HuH-7.5 (cell line): ENCODE data around the gene PSD.
A peak's percentile ranks its signal among the peaks of the same experiment; 100 is the strongest.
"Not testable (repeated sequence)": the region's sequence is repeated elsewhere in the genome, so short reads cannot be mapped to it uniquely, and the experiment has no call there.

Source experiments
- DNase-seq: peaks from one replicate; pipeline ENCODE4 v3.0.0; 2011; ENCODE audit warnings: low spot score

The PSD gene

DNA sequence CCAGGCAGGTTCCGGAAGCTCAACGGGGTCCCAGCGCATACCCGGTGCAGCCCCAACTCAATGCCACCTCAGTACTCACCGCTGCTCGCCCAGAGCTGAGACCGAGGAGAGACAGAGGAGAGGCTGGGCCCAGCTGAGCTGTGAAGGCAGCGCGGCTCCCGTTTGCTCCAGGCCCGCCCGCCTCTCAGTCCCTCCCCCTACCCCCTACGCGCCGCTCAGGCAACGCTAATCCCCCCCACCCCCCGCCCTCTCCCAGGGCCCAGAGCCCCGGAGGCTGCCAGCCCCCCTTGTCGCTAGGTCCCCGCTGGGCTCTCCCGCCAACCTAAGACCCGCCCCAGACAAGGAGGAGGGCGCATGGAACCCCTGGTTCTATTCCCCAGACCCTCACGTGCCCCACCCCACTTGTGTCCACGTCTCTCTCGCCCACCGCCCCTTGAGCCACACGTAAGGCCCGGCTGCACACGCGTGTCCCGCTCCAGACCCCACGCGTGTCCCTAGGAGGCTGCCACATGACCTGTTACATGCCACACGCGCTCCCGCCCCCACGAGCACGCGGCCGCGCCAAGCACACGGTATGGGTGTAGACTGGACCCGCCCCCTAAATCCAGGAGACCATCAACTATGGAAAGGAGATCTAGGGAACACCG, at the start of gene PSD:
Gene PSD (minus strand): TSS at position 164 of the 647 bp plus-strand sequence. CDS start 1,747 bp downstream, outside the sequence.
- peak; percentile 48 for DNase-seq

- DNase-seq: no peak
These were observed 49.4 kb upstream of the PSD start for GRCh38 chr10:102467971-102468438.

- DNase-seq: no peak
These were observed 48.7 kb upstream of the PSD start for GRCh38 chr10:102467318-102467717.

DNA sequence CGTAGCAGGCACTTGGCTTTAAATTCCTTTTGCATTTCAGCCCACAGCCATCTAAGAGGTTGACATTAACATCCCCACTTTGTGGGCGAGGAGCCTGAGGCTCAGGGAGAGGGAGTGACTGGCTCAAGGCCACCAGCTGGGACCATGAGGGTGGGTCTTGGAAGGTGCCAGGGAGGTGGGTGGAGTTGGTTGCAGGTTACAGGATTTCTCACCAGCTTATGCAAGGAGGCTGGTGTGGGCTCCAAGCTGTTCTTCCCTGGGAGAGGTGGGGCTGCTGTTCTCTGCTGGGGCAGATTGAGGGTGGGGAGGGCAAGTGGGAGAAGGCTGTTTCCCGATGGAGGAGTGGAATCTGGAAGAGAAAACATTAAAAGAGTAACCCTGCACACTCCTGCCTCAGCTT, 46.9 kb upstream of the PSD start:
- no peak for DNase-seq

- no peak for DNase-seq
These were observed 45.4 kb upstream of the PSD start for GRCh38 chr10:102463983-102464382.

DNA sequence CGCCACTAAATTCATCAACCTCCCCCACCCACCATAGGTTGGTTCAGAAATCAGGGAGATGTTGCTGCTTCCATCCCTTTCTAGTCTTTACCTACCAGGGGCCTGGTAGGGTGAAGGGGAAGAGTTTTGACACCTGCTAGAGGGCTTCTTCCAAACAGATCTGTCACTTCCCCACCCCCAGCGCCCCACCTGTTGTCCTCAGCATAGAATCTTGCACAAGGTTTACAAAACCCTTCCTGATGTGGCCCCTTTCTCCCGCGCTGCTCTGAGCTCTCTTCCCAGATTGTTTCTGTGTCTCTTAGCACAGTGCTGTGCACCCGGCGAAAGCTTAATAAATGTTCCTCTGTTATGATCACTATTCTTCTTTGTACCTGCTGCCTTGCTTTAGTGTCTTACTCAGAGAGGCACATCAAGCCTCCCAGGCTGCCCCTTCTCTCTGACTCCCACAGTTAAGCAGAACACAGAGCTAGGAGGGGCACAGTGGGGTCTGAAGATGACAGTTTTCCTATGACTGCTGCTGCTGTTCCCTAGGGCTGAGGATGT, 44.0 kb upstream of the PSD start:
- no peak for DNase-seq

- DNase-seq: peak; percentile 97
These were observed 42.8 kb upstream of the PSD start for GRCh38 chr10:102461187-102462054.

GRCh38 chr10:102460836-102461186, 42.2 kb upstream of the PSD start:
- no peak for DNase-seq

GRCh38 chr10:102458656-102459055, 40.1 kb upstream of the PSD start:
- no peak for DNase-seq

- DNase-seq: no peak
These were observed 39.1 kb upstream of the PSD start for GRCh38 chr10:102457591-102458150.

GRCh38 chr10:102455893-102456471, 37.4 kb upstream of the PSD start:
- DNase-seq: no peak

DNA sequence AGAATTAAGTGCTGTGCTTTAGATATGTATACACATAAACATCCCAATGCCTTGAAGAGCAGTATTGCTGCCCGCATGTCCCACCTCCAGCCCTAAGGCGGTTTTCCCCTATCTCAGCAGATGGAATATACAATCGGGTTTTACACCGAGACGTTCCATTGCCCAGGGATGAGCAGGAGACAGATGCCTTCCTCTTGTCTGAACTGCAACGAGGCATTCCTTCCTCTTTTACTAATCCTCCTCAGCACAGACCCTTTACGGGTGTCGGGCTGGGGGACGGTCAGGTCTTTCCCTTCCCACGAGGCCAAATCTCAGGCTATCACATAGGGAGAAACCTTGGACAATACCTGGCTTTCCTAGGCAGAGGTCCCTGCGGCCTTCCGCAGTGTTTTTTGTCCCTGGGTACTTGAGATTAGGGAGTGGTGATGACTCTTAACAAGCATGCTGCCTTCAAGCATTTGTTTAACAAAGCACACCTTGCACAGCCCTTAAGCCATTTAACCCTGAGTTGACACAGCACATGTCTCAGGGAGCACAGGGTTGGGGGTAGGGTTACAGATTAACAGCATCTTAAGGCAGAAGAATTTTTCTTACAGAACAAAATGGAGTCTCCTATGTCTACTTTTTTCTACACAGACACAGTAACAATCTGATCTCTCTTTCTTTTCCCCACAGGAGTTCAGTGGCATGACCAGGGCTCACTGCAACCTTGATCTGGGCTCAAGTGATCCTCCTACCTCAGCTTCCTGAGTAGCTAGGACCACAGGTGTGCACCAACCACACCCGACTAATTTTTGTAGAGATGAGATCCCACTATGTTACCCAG, 36.3 kb upstream of the PSD start:
- DNase-seq: not testable (repeated sequence)

DNA sequence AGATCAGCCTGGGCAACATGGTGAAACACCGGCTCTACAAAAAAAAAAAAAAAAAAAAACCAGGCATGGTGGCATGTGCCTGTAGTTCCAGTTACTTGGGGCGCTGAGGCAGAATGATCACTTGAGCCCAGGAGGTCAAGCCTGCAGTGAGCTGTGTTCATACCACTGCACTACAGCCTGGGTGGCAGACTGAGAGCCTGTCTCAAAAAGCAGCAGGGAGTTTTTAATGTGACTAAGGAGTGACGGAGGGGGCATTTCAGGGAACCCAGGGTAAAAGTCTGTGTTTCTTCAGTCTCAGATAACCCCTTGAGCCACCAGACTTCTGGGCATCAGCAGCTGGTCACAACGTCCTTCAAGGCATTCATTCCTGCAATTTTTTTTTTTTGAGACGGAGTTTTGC, 34.9 kb upstream of the PSD start:
- no peak for DNase-seq

- no peak for DNase-seq
These were observed 34.2 kb upstream of the PSD start for GRCh38 chr10:102452672-102453340.

GRCh38 chr10:102451105-102451969, 32.8 kb upstream of the PSD start, which contains the start of gene C10orf95:
Gene C10orf95 (minus strand): TSS chr10:102451543. CDS start chr10:102451093, 450 bp downstream.
- DNase-seq: no peak

DNA sequence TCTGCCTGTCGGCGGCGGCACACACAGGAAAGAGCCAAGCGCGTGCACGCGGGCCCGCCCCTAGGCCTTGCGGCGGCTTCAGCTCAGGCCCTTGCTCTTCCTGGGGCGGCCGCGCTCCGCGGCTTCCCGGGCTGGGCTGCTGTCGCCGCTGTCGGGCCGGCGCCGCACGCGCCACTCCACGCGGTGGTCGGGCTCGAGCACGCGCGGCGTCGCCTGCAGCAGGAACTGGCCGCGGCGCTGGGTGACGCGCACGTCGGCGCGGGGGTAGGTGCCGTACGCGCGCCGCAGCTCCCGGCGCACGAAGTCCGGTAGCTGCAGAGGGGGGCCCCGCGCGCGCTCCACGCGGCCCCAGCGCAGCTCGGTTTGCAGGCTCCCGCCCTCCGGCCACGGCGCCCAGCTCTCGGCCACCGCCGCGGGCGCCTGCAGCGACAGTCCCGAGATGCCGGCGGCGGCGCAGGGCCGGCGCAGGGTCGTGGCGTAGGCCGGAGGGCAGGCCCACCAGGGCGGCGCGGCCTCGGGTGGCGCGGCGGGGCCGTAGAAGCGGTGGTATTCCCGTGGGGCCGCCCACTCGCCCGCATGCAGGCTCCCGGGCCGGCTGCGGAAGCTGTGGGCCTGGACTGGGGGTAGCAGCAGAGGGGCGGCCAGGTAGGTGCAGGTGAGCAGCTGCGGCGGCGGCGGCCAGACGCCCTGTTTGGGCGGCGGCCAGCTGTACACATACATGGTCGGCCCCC, 32.0 kb upstream of the PSD start:
- peak; percentile 88 for DNase-seq

GRCh38 chr10:102450124-102450373, 31.5 kb upstream of the PSD start:
- no peak for DNase-seq

- no peak for DNase-seq
These were observed 30.9 kb upstream of the PSD start for GRCh38 chr10:102449321-102450123.

- DNase-seq: no peak
These were observed 26.3 kb upstream of the PSD start for GRCh38 chr10:102444851-102445250.
